Kidney epithelial cell (primary cell): ENCODE measurements around the gene SERBP1. TPM values are rescaled to one million over a fixed set of nuclear protein-coding genes. Genes with fewer than 3 reads are reported as not detected.

Experiments used
- DNase-seq: peaks from one replicate; pipeline ENCODE4 v3.0.0-alpha.2; 2010; ENCODE audit warnings: low read depth
- H3K27me3 ChIP-seq: 2 replicates; pipeline ENCODE4 v1.6.0; 2011; ENCODE audit warnings: low read length; ENCODE audit not compliant: control insufficient read depth, insufficient read depth
- H3K36me3 ChIP-seq: 2 replicates; pipeline ENCODE4 v1.5.1; 2011; ENCODE audit warnings: low read length; ENCODE audit not compliant: control insufficient read depth, insufficient read depth
- H3K4me3 ChIP-seq: 2 replicates; pipeline ENCODE4 v1.5.1; 2011; ENCODE audit warnings: low read depth, mild to moderate bottlenecking, control low read depth, low read length
- CTCF ChIP-seq: IDR thresholded peaks from 2 replicates; pipeline ENCODE4 v1.5.1; 2011; ENCODE audit warnings: mild to moderate bottlenecking, moderate library complexity, low read length, control low read depth, inconsistent platforms; ENCODE audit not compliant: insufficient read depth, poor library complexity, severe bottlenecking
- total RNA-seq: library from RNA; depleted of rRNA; stranded (reverse); fragments of >200 nt; gene quantifications from 2 replicates; pipeline ENCODE4 v1.2.3, GENCODE V29; 2015

Gene SERBP1
- total RNA-seq, 1 donor from 2014 or later = 234 TPM

DNA sequence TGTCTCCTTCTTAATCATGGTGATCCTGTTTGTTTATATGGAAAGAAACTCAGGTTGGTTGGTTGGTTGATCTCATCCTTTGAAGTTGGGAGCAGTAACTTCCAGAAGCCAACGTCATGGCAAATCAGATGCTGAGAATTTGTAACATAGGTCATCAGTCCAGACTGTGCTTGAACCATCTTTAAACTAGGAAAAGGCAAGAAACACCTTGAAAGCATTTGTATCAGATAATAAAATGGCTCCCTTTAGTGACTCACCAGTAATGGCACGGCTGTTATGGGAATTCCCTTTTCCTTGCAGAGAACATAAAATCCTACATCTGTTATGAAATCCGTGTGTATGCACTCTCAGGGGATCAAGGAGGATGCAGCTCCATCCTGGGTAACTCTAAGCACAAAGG is 58.1 kb downstream of the SERBP1 start:
- Histone ChIP-seq H3K4me3 (no peak overlapping the region), H3K36me3 (no peaks in the 10 kb centered on the region), H3K27me3 (no peaks in the 10 kb centered on the region)
- TF ChIP-seq CTCF = no peak
- no peak for DNase-seq

- no peak for DNase-seq
- H3K27me3 ChIP-seq = no peaks in the 10 kb centered on the region
- no peak overlapping the region for H3K4me3 ChIP-seq
- H3K36me3 ChIP-seq = no peaks in the 10 kb centered on the region
- TF ChIP-seq CTCF = no peak
Observed at GRCh38 chr1:67371681-67372080, 58.5 kb downstream of the SERBP1 start.

GRCh38 chr1:67371043-67371442 is 59.2 kb downstream of the SERBP1 start:
- TF ChIP-seq CTCF = no peak
- DNase-seq = no peak
- H3K4me3 ChIP-seq = no peak overlapping the region
- no peaks in the 10 kb centered on the region for H3K27me3 ChIP-seq
- no peaks in the 10 kb centered on the region for H3K36me3 ChIP-seq

- Histone ChIP-seq H3K4me3 (no peak overlapping the region), H3K36me3 (no peaks in the 10 kb centered on the region), H3K27me3 (no peaks in the 10 kb centered on the region)
- no peak for TF ChIP-seq CTCF
- no peak for DNase-seq
Observed at GRCh38 chr1:67368046-67368514, 62.1 kb downstream of the SERBP1 start.

DNA sequence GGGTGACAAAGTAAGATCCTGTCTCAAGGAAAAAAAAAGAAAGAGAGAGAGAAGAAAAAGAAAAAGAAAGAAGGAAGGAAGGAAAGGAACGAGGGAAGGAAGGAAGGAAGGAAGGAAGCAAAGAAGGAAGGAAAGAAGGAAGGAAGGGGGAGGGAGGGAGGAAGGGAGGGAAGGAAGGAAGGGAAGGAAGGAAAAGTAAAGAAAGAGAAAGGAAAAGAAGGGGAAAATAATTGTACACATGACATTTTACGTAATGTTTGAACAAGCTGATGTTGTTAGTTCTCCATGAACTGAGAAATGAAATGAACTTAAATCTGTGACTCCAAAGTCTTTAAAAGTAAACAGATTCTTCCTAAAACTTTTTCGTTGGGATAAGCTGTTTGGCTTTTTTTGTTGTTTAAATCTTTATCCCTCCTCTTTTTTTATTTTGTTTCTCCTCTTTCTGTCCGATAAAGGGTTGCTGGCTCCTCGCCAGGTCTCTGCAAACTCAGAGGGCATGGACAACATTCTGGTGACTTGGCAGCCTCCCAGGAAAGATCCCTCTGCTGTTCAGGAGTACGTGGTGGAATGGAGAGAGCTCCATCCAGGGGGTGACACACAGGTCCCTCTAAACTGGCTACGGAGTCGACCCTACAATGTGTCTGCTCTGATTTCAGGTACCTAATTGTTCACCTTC is 62.7 kb downstream of the SERBP1 start:
- no peaks in the 10 kb centered on the region for H3K27me3 ChIP-seq
- no peak overlapping the region for H3K4me3 ChIP-seq
- no peak for DNase-seq
- no peak for TF ChIP-seq CTCF
- H3K36me3 ChIP-seq = no peaks in the 10 kb centered on the region

DNA sequence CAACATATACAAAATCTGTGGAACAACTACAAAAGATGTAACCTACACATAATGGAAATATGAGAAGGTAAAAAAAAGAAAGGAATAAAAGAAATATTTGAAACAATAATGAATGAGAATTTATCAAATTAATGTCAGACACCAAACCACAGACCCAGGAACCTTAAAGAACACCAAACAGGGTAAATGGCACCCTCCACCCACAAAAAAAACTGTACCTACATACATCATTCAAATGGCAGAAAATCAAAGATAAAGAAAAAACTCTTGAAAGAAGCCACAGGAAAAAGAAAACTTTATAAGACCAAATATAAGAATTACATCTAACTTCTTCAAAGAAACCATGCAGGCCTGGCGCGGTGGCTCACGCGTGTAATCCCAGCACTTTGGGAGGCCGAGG is 68.6 kb downstream of the SERBP1 start:
- H3K27me3 ChIP-seq = no peaks in the 10 kb centered on the region
- DNase-seq = no peak
- no peak overlapping the region for H3K4me3 ChIP-seq
- H3K36me3 ChIP-seq = no peaks in the 10 kb centered on the region
- TF ChIP-seq CTCF = no peak
